ENCODE data around the gene MKNK1.
A peak's percentile ranks its signal among the peaks of the same experiment; 100 is the strongest.

Gene MKNK1

DNA sequence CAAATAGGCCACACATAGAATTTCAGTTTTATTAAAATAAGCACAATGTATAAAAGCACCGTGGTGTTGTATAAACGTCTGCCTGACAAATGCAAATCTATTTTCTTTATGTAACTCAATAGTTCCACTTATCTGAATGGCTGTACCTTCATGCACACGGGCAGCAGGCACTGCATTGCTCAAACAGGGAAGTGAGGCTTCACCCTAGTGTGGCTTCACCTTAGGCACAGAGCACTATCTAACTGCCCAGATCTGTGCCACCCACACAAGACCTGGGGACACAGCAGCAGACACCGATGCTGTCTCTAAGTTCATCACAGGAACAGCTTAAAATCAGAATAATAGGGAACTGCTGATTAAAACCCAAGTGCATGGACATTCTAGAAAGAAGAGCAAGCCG is 46.7 kb downstream of the MKNK1 start:
- no peak for DNase-seq

DNA sequence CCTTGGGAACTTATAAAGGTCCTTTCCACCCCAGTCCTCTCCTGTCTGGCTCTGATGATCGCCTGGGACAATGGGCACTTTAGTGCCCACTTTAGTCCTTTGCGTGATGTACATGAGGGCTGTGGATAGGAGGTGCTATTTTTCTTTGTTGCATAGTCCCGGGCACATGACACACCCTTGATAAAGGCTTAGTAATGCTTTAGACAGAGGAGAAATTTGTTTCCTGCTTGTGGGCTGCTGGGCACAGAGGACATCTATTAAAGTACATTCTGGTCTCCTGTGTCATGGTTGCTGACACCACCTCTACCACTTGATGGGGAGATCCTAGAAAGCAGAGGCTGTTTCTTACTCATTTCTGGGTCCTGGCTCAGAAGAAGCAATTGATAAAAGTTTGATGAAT is 47.2 kb downstream of the MKNK1 start:
- no peak for DNase-seq

DNA sequence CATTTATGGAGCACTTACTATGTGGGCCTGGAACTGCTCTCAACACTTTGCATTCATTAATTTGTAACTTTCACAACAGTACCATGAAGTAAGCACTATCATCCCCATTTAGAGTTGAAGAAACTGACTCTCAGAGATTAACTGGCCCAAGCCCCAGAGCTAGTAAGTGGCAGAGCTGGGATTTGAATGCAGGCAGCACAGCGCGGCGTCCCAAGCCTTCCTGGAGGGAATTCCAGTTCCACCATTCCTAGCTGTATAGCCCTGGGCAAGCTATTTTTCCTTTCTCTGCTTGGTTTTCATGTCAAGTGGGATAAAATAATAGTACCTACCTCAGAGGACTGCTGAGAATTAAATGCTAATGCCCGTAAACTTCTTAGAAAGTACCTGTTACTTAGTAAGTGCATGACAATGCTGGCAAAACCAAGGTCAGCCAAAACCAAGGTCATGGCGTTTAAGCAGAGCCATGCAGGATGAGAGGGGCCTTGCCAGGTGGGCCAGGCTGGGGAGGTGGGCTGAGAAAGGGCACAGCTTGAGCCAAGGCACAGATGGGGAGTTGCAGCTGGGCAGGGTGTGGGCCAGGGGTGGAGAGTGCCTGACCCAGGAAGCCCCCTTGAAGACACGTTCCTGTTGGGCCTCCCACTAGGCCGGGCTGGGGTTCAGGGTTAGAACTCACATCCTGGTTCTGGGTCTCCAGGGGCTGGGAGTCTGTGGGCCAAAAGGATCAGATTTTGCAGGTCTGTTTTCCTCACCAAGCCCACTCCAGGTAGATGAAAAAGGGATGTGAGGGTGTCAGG is 48.0 kb downstream of the MKNK1 start:
- DNase-seq: no peak

DNA sequence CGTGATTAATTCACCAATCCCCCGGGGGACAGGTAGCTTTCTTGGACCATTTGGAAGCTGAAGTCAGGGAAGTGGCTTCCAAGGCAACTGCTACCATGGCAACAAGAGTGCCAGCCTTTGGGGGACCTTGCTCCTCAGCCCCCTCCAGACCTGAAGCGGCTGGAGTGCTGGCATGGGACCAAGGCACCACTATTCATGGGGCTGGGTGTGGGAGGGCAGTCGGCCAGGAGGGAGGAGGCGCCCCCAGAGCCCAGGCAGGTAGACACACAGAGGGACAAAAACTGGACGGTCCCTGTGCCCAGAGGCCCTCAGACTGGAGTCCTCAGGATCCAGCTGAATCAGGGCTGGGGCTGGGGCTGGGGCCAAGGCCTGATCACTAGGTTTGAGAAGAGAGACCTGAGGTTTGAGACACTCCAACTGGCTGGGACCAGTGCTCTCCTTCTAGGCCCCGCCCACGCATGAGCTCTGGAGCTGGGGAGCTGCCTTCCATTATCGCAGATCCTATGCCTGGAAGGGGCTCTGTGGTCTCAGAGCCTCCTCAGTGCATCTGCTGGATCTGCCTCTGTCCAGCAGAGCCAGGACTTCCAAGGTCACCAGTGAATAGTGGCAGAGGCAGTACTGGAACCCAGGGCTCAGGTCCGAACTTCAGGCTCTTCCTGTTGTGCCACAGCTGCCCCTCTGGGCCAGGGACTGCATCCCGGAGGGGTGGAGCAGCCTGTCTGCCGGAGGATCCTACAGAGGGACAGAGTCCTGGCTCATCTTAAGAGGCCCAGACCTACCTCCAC is 49.3 kb downstream of the MKNK1 start:
- no peak for DNase-seq

DNA sequence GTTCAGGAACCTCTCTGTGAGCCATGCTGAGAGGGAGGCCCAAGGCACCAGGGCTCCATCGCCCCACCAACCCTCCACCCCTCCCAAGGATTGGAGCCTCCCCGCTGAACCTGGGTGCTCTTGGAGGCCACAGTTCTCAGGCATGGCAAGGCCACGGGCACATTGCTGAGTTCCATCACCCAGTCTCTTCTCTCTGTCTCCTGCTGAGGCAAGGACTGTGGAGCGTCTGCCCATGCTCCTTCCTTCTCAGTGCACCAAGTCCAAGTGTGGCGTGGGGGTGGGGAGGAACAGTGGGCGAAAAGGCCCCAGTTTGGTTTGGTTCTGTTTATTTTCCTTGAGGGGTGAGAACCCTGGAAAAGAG is 49.9 kb downstream of the MKNK1 start:
- DNase-seq: no peak

DNA sequence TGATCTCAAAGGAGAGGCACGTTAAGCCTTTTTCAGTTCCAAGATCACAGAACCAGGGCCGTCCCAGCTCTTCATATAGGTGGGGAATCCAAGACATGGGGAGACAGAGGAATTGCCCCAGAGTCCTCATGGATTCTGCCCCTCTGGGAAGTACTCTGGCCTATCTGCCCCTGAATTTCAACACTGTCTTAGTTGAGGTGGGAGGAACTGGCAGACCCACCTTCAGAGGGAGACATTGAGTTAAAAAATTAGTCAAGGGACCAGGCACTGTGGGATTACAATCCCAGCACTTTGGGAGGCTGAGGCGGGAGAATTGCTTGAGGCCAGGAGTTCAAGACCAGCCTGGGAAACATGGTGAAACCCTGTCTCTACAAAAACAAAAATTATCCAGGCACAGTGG is 50.6 kb downstream of the MKNK1 start:
- DNase-seq: no peak

DNA sequence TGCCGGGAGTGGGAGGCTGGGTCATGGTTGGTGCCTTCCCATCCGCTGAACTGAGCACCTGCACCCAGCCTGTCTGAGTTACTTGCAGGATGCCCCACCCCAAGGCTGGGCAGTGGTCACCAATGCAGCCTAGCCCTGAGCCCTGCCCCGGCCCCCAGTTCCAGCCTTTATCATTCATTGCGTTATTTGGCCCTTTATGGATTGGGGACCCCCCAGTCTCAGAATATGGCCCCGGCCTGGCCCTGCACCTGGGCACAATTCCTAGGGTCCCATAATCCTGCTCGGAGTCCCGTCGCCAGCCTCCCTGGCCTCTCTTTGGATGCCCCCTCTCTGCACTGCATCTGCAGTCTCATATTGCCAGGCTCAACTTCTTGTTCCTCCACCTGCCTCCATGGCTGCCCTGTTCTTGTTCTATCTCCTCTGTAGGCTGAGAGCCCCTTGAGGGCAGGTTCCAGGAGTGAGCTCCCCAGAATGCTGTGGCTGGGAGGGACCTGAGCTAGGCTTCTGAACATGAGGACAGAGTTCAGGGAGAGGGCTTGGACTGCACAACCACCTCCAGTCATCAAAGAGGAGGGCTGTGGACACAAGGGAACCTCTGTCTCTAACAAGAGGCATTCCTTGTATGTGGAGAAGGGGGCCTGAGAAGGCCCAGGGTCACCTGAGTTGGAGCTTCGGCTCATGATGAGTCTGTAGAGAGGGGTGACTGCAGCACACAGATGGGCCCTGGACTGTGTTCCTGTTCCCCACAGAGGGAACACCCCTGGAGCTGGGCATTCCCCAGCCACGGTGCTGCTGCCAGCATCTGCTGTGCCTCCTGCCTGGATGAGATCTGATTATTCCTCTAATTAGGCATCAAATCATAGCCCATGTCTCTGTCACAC is 51.5 kb downstream of the MKNK1 start:
- no peak for DNase-seq

DNA sequence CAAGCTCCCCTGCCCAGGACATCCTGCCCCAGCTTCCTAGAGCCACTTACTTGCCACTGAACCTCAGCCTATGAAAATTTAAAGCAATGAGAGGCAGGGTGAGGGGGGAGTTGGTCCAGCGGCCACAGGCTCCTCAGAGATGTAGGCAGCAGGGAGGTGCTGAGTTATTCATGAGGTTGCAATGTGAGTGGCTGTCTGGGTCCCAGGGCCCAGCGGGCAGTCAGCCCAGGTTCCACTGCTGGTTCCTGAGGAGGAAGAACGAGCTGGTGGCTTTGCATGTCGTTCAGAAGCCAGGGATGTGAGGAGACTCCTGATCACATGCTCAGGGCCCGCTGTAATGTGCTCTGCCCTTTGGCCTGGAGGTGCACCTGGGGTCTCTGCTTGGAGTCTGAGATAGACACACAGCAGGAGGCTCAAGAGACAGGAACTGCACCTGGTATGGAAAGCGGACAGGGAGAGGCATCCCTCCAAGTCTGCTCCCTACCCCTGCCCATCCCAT is 52.4 kb downstream of the MKNK1 start, which contains the start of gene KNCN:
Gene KNCN (minus strand): TSS at position 51 of the 499 bp plus-strand sequence. CDS start 432 bp downstream, outside the sequence.
- DNase-seq: no peak

DNA sequence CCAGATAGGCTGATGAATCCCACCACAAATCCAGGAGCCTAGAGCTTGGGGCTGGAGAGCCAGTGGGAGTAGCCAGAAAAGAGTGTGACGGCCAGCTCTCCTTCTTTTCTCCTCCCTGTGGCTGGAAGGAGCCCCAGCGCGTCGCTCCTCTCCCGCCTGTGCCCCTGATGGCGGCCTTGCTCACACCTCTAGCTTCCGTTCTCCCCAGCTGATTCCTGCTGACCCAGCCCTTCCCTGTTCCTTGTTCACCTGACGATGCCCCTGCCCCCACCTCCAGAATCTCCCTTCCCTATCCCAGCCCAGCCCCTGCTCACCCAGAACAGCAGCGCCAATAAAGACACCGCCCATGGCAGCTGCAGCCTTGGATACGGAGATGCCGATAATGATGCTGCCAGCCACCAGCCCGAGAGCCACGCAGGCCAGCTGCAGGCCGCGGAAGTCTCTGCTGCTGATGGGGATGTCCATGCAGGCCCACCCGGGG is 53.3 kb downstream of the MKNK1 start:
- no peak for DNase-seq

DNA sequence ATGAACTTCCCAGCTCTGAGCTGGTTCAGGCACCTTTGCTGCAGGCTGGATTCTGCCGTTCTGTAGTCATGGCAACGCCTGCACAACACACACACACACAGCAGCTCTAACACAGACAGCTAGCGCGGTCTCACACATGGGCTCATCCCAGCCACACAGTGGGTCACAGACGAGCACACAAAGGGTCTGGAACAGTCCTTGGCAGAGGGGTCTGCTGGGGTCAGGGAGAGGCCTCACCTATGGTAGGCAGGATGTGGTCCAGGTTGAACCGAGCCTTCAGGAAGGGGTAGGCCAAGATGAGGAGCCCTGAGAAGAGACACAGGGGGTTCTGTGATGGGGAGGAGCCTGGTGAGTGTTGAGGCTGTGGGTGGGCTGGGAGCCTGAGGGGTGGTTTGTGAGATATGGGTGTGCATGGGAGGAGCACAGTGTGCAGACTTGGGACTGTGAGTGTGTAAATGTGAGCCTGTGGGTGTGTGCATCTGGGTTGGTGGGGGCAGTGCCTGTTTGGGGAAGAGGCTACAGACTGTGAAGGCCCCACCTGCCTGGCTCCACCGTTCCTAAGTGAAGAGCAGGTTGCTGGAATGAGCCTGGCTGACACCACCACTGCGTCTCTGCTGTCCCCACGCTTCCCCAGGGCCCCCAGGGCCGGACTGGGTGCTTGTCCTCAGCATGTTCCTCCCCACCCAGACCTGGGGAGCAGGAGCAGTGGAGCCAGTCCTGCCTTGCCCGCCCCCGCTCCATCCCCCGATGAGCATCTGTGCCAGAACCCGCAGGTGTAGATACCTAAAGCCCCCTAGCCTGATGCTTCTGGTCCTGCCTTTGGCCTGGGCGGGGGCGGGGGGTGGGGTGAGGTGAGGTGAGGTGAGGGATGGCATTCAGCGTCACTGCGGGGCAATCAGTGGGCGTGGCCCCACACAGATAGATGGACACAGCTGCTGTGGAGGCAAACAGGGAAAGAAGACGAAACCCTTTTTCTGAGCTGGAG is 54.1 kb downstream of the MKNK1 start:
- peak; percentile 40 for DNase-seq

DNA sequence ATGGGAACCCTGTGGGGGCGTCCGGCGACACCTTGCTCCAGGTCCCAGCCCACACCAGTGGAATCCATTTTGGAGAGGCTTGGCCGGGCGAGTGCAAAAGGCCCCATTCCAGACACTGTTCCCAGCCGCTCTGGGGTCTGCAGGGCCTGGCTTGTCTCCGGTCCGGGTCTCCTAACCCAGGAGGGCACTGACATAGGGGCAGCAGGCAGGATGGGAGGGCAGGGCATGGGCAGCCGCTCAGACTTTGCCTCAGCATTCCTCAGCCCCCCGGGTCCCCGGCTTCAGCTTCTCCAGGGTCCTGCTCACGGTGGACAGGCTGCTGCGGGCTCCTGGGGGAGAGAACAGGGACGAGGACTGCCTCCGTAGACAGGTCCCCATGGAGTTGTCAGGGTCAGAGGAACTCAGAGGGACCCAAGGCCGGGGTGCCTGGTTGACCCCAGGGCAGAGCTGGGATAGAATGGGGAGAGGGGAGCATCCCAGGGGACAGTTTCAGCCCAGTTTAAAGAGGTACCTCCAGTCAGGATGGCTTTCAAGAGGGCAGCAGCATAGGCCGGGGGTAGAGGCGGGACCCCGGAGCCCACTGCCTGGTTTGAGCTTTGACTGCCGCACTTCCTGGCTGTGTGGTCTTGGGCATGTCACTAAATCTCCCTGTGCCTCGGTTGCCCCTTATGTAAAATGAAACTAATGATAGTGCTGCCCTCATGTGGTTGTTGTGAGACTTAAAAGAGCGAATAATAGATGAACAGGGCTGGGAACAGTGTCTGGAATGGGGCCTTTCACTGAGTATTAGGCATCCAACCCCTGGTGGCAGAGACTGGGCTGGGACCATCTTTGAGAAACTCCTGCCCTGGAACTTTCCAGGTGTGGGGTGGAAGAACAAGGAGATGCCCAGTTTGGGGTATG is 56.3 kb downstream of the MKNK1 start:
- no peak for DNase-seq

DNA sequence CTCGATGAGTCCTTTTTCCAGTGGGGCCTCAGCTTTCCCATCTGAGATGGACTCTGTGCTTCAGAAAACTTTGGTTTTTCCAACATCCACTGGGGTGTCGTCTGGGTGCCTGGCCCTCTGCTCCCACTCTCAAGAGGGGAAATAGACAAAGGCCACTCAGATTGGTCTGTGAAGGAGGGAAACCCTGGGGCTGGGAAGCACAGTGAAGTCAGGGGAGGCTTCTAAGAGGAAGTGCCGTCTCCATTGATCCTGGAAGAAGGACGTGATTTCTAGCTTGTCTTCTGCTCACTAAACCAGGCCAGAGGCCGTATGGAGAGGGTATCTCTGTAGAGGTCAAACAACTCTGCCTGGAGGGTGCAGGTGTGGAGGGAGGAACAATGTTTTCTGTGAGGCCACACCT is 57.9 kb downstream of the MKNK1 start:
- no peak for DNase-seq

DNA sequence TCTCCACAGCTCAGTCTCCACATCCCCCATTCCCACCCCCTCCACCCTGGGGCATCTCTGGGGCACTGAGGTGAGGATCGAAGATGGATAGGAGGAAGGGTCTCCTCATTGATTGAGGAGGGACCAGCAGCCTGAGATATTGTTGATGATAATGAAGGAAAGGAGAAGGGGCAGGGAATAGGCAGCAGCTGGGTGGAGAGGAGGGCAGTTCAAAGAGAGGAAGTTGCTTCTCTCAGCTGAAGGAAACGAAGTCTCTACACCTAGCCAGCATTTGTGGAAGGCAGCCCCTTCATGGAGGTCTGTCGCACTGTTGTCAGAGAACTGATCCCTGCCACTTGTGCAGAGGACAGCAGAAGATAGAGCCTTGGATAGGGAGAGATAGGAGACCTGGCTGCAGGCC is 58.3 kb downstream of the MKNK1 start:
- DNase-seq: no peak

DNA sequence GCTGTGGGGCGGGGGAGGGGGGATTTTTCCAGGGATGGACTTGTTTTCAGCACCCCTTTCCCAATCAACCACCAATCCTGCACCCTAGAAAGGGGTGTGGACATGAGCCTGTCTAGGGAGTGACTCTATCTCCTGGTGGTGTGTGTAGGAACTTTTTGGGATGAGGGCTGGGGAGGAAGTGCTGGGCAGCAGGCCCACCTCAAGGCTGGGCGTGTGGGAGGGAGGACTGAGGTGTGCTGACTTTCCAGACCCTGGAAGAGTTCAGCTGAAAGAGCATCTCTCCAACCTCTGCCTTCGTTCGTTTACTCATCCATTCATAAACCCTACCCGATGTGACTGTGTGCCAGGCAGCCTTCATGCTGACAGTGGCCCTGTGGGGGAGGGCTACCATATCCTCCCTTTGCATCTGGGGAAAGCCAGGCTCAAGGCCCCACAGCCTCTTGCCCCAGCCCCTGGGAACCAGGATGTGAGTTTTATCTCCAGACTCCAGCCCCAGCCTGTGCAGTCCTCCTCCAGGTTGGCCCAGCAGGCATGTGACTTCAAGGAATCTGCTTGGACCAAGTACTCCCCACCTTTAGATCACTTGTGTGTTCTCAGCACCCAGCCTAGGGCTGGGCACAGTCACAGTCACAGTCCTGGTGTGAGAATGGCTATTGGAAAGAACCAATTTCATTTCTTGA is 59.4 kb downstream of the MKNK1 start:
- no peak for DNase-seq

DNA sequence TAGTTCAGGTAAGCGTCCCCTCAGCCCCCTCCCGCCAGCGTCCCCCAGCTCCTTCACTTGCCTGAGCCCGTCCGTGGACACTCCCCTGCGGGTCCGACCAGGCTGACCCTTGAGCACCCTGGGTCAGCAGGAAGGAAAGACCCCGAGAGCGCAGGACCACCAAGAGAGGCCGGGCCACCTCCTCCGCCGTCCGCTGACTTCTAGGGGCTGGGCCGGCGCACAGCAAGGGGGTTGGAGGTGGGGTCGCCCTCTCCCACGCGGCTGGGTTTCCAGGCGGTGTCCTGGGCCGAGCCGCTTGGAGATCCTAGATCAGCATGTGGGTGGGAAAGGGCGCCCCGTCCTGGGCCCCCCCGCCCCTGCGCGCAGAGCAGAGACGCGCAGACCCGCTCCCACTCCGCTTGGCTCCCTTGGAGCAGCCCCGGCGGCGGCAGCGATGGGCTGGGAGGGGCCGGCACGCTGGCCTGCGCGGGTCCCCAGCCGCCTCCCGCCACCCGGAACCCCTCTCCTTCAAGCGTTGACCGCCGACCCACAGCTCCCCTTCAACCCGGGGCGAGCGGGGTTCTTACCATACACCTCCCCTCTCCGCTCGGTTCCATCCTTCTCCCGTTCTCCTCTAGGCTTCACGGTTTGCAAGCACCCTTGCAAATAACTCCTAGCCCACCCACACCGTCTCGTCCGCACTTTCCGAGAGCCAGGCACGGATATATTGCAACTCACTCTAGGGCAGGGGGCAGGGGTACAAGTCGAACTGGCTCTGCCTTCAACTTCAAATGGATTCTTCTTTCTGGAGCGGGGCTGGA is 60.1 kb downstream of the MKNK1 start:
- no peak for DNase-seq

DNA sequence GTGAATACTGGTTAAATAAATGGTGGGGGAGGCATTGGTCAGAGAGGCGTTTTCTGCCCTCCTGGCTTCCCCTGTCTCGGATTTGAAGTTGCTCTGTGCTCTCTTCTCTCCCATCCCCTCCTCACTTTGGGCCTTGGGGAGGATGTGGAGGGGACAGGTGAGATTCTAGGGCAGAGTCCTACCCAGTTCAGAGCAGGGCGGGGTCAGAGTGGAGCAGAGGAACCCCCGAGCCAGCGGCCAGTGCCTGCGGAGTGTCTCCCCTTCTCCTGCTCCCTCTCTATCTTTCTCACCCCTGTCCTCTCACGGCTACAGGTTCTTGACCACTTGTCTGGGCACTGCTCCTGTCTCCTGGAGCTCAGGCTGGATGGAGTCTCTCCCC is 60.7 kb downstream of the MKNK1 start:
- DNase-seq: no peak

DNA sequence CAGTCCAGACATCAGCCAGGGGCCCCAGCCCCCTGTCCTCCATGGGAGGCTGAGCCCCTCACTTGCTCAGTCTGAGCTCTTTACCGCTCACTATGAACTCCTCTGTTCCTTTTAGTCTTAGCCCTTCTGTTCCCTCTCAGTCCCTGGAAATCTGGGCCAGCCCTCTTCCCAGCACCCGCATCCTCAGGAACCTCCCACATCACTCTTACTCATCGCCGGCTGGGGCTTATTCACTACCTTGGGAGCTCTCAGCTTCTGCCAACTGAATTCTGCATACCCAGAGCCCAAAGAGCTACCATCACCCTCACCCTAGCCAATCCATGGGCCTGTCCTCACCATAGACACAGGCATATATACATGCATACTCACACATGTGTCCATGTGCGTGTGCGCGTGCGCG is 64.1 kb downstream of the MKNK1 start:
- DNase-seq: no peak

DNA sequence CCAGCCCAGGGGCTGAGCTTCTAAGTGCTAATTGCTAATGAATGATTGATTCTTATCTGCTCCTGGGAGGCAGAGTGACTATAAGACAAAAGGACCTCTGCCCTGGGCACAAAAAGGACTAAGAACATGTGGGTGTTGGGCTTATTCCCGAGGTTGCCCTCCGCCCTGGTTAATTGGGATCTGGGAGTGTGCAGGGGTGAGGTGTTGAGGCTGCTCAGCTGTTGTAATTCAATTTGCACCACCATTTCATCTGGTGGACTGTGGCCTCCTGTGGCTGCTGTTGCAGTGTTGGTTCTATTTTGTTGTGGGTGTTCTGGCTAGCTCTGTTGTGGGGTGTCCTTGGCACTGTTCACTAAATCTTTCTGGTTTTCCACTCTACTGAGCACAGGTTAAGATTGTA is 65.9 kb downstream of the MKNK1 start:
- no peak for DNase-seq

DNA sequence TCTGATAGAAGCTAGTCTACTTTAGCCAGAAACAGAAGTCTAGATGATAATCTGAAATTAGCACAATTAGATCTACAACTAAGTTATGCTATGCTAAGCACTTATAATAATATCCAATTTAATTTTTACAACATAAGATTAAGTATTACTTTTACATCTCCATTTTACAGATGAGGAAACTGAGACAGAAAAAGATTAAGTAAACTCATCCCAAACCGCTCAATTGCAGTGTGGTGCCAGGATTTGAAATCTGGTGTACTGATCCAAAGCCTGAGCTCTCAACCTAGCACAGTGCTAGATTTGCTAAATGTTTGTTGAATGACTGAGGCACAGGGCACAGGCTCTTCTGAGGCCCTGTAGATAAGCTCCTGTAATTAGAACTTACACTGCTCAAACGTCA is 66.4 kb downstream of the MKNK1 start:
- DNase-seq: no peak

Data from activated T-cell treated with anti-CD3 and anti-CD28 coated beads, Interleukin-2, amount 50 U/mL, for 48 hours (primary cell).